ENCODE data around the gene INHBE.
A peak's percentile ranks its signal among the peaks of the same experiment; 100 is the strongest.
"Not testable (repeated sequence)": the region's sequence is repeated elsewhere in the genome, so short reads cannot be mapped to it uniquely, and the experiment has no call there.

The INHBE gene

GRCh38 chr12:57475271-57476161 is 20.4 kb downstream of the INHBE start:
- peak overlapping the region; percentile 25 for H3K4me3 ChIP-seq (ENCODE audit: low read depth, low read length)

GRCh38 chr12:57476162-57476992 is 21.3 kb downstream of the INHBE start:
- H3K4me3 ChIP-seq (ENCODE audit: low read depth, low read length) = peak overlapping the region; percentile 25

- no peak overlapping the region for H3K4me3 ChIP-seq (ENCODE audit: low read depth, low read length)
These were observed 22.0 kb downstream of the INHBE start for GRCh38 chr12:57476993-57477709.

GRCh38 chr12:57477710-57478681 is 22.9 kb downstream of the INHBE start:
- no peak overlapping the region for H3K4me3 ChIP-seq (ENCODE audit: low read depth, low read length)

- H3K4me3 ChIP-seq (ENCODE audit: low read depth, low read length) = no peak overlapping the region
These were observed 23.9 kb downstream of the INHBE start for GRCh38 chr12:57479043-57479375.

GRCh38 chr12:57479376-57480115 is 24.4 kb downstream of the INHBE start, which contains the start of gene ARHGAP9:
TSS of gene ARHGAP9 (minus strand) at chr12:57479866. CDS start at chr12:57479406, 460 bp downstream.
- H3K4me3 ChIP-seq (ENCODE audit: low read depth, low read length) = no peak within 1 kb of the TSS

GRCh38 chr12:57481671-57482070 is 26.6 kb downstream of the INHBE start:
- no peak overlapping the region for H3K4me3 ChIP-seq (ENCODE audit: low read depth, low read length)

GRCh38 chr12:57483466-57483865 is 28.4 kb downstream of the INHBE start:
- H3K4me3 ChIP-seq (ENCODE audit: low read depth, low read length) = no peak overlapping the region

- H3K4me3 ChIP-seq (ENCODE audit: low read depth, low read length) = no peak overlapping the region
These were observed 30.6 kb downstream of the INHBE start for GRCh38 chr12:57485695-57486094.

- no peak overlapping the region for H3K4me3 ChIP-seq (ENCODE audit: low read depth, low read length)
These were observed 32.0 kb downstream of the INHBE start for GRCh38 chr12:57487055-57487596.

- H3K4me3 ChIP-seq (ENCODE audit: low read depth, low read length) = peak within 1 kb of the TSS; percentile 100
These were observed 32.7 kb downstream of the INHBE start, which contains the start of gene MARS1 for GRCh38 chr12:57487597-57488401. TSS of gene MARS1 (plus strand) at chr12:57488068. CDS start at chr12:57488091, 23 bp downstream.

- H3K4me3 ChIP-seq (ENCODE audit: low read depth, low read length) = peak overlapping the region; percentile 100
These were observed 33.5 kb downstream of the INHBE start for GRCh38 chr12:57488402-57489156.

GRCh38 chr12:57489157-57489641 is 34.1 kb downstream of the INHBE start:
- H3K4me3 ChIP-seq (ENCODE audit: low read depth, low read length) = peak overlapping the region; percentile 100

GRCh38 chr12:57490126-57490525 is 35.0 kb downstream of the INHBE start:
- H3K4me3 ChIP-seq (ENCODE audit: low read depth, low read length) = no peak overlapping the region

- no peak overlapping the region for H3K4me3 ChIP-seq (ENCODE audit: low read depth, low read length)
These were observed 36.5 kb downstream of the INHBE start for GRCh38 chr12:57491393-57492280.

- not testable (repeated sequence) for H3K4me3 ChIP-seq (ENCODE audit: low read depth, low read length)
These were observed 40.1 kb downstream of the INHBE start for GRCh38 chr12:57495051-57495701.

All from iPS-11a (cell line).